Neural progenitor cell (in vitro differentiated cells): ENCODE results near the gene OPRD1. TPM values are rescaled to one million over a fixed set of nuclear protein-coding genes. Genes with fewer than 3 reads are reported as not detected.
"Not testable (repeated sequence)": the region's sequence is repeated elsewhere in the genome, so short reads cannot be mapped to it uniquely, and the experiment has no call there.

Experiments
- DNase-seq: peaks from one replicate; pipeline ENCODE4 v3.0.0-alpha.2; 2016; ENCODE audit warnings: low spot score
- H2AFZ ChIP-seq: fragments of 200-600 bp; sonication (generic); replicated peaks from 2 replicates; pipeline ENCODE4 v1.6.1; 2016; ENCODE audit warnings: antibody characterized with exemption
- H3F3A ChIP-seq: fragments of 200-600 bp; sonication (generic); 2 replicates; pipeline ENCODE4 v1.6.1; 2016; ENCODE audit warnings: antibody characterized with exemption, low read depth
- H3K27ac ChIP-seq: fragments of 200-600 bp; sonication (generic); 2 replicates; pipeline ENCODE4 v1.5.1; 2016; ENCODE audit warnings: mild to moderate bottlenecking
- H3K27me3 ChIP-seq: fragments of 200-600 bp; sonication (generic); 2 replicates; pipeline ENCODE4 v1.6.1; 2016; ENCODE audit warnings: mild to moderate bottlenecking, moderate library complexity
- H3K36me3 ChIP-seq: fragments of 200-600 bp; sonication (generic); 2 replicates; pipeline ENCODE4 v1.5.1; 2016
- H3K4me1 ChIP-seq: fragments of 200-600 bp; sonication (generic); 2 replicates; pipeline ENCODE4 v1.6.1; 2016; ENCODE audit warnings: mixed run types
- H3K4me2 ChIP-seq: fragments of 200-600 bp; sonication (generic); 2 replicates; pipeline ENCODE4 v1.6.1; 2016
- H3K4me3 ChIP-seq: fragments of 200-600 bp; sonication (generic); 2 replicates; pipeline ENCODE4 v1.5.1; 2016
- H3K79me2 ChIP-seq: fragments of 200-600 bp; sonication (generic); 2 replicates; pipeline ENCODE4 v1.6.1; 2016; ENCODE audit warnings: low read depth
- H3K9ac ChIP-seq: fragments of 200-600 bp; sonication (generic); 2 replicates; pipeline ENCODE4 v1.6.1; 2016
- H3K9me3 ChIP-seq: fragments of 200-600 bp; sonication (generic); 2 replicates; pipeline ENCODE4 v1.5.1; 2016; ENCODE audit warnings: low read depth
- H4K20me1 ChIP-seq: fragments of 200-600 bp; sonication (generic); 2 replicates; pipeline ENCODE4 v1.6.1; 2016; ENCODE audit warnings: low read depth
- H3K27ac Mint-ChIP-seq: 3 replicates; pipeline ENCODE4 v1.8.0; 2021; ENCODE audit warnings: mixed read lengths
- H3K27me3 Mint-ChIP-seq: 2 replicates; pipeline ENCODE4 v1.8.0; 2022; ENCODE audit warnings: low read depth, mild to moderate bottlenecking, inconsistent platforms, moderate library complexity, mixed read lengths; ENCODE audit not compliant: insufficient read depth
- H3K36me3 Mint-ChIP-seq: 3 replicates; pipeline ENCODE4 v1.8.0; 2021; ENCODE audit warnings: mixed read lengths
- H3K4me1 Mint-ChIP-seq: 3 replicates; pipeline ENCODE4 v1.8.0; 2021; ENCODE audit warnings: mixed read lengths
- H3K4me3 Mint-ChIP-seq: 3 replicates; pipeline ENCODE4 v1.8.0; 2021; ENCODE audit warnings: mild to moderate bottlenecking, moderate library complexity, mixed read lengths
- H3K9me3 Mint-ChIP-seq: 3 replicates; pipeline ENCODE4 v1.8.0; 2020; ENCODE audit warnings: mixed read lengths
- CTCF ChIP-seq: fragments of 200-600 bp; sonication (generic); IDR thresholded peaks from 2 replicates; pipeline ENCODE4 v1.5.1; 2017; ENCODE audit warnings: antibody characterized with exemption, mild to moderate bottlenecking
- EZH2 ChIP-seq: fragments of 200-600 bp; sonication (generic); IDR thresholded peaks from 2 replicates; pipeline ENCODE4 v1.6.1; 2017; ENCODE audit warnings: antibody characterized with exemption, mild to moderate bottlenecking, moderate library complexity
- EZH2phosphoT487 ChIP-seq: fragments of 200-600 bp; sonication (generic); IDR thresholded peaks from 2 replicates; pipeline ENCODE4 v1.6.1; 2017; ENCODE audit warnings: antibody characterized with exemption
- total RNA-seq: library from RNA; depleted of rRNA; stranded (reverse); fragments of >200 nt; gene quantifications from 2 replicates; pipeline ENCODE4 v1.2.3, GENCODE V29; 2015; ENCODE audit warnings: low replicate concordance

The OPRD1 gene
- total RNA-seq = 0.37 and 0.77 TPM in 2 replicates

- H3K36me3 ChIP-seq = no peaks in the 10 kb centered on the region
- Mint-ChIP-seq H3K9me3 (no peaks in the 10 kb centered on the region), H3K4me1 (peaks cover 34% of the 10 kb centered on the region), H3K36me3 (no peaks in the 10 kb centered on the region), H3K27ac (no peak within 1 kb of the TSS), H3K4me3 (peak within 1 kb of the TSS; percentile 81), H3K27me3 (peaks cover 48% of the 10 kb centered on the region)
- H2AFZ ChIP-seq = peak within 1 kb of the TSS; percentile 99
- TF ChIP-seq CTCF (no peak), EZH2 (peak; percentile 78), EZH2phosphoT487 (peak; percentile 77)
- no peaks in the 10 kb centered on the region for H3K9me3 ChIP-seq
- peak within 1 kb of the TSS; percentile 43 for H3K4me3 ChIP-seq
- no peaks in the 10 kb centered on the region for H3K79me2 ChIP-seq
- H3K27me3 ChIP-seq = peaks cover 55% of the 10 kb centered on the region
- H3K27ac ChIP-seq = no peak within 1 kb of the TSS
- H3K4me2 ChIP-seq = peak within 1 kb of the TSS; percentile 79
- DNase-seq = peak; percentile 75
- H3K4me1 ChIP-seq = peaks cover 17% of the 10 kb centered on the region
- peaks cover 13% of the 10 kb centered on the region for H3F3A ChIP-seq
- H4K20me1 ChIP-seq = no peaks in the 10 kb centered on the region
- H3K9ac ChIP-seq = no peak within 1 kb of the TSS
These were observed at the start of gene OPRD1 for GRCh38 chr1:28811766-28812668. OPRD1 (plus strand) TSS chr1:28812170; CDS start chr1:28812384, 214 bp downstream.

GRCh38 chr1:28766532-28767183 lies 45.3 kb upstream of the OPRD1 start:
- Histone ChIP-seq H3K4me3 (no peak overlapping the region), H3F3A (peaks cover 17% of the 10 kb centered on the region), H3K27ac (no peak overlapping the region), H3K4me1 (no peaks in the 10 kb centered on the region), H3K36me3 (peaks cover 7% of the 10 kb centered on the region), H2AFZ (no peak overlapping the region), H3K9me3 (no peaks in the 10 kb centered on the region), H3K4me2 (no peak overlapping the region), H3K9ac (no peak overlapping the region), H3K79me2 (peaks cover 92% of the 10 kb centered on the region), H4K20me1 (peaks cover 90% of the 10 kb centered on the region), H3K27me3 (no peaks in the 10 kb centered on the region)
- no peaks in the 10 kb centered on the region for H3K4me1 Mint-ChIP-seq
- H3K4me3 Mint-ChIP-seq = no peak overlapping the region
- no peaks in the 10 kb centered on the region for H3K9me3 Mint-ChIP-seq
- peaks cover 30% of the 10 kb centered on the region for H3K36me3 Mint-ChIP-seq
- no peaks in the 10 kb centered on the region for H3K27me3 Mint-ChIP-seq
- H3K27ac Mint-ChIP-seq = no peak overlapping the region
- TF ChIP-seq EZH2 = no peak
- no peak for TF ChIP-seq EZH2phosphoT487
- no peak for TF ChIP-seq CTCF
- DNase-seq = no peak

- peaks cover 86% of the 10 kb centered on the region for H4K20me1 ChIP-seq
These were observed 41.3 kb upstream of the OPRD1 start for GRCh38 chr1:28770601-28771165.

GRCh38 chr1:28771921-28772320 lies 40.0 kb upstream of the OPRD1 start:
- H3K27me3 Mint-ChIP-seq, H3K27me3 ChIP-seq, H3K36me3 ChIP-seq, H3K27ac Mint-ChIP-seq, H2AFZ ChIP-seq, DNase-seq, H3K4me3 Mint-ChIP-seq, H3K4me3 ChIP-seq, H3K27ac ChIP-seq, H3K9ac ChIP-seq, H3K9me3 ChIP-seq, H3K9me3 Mint-ChIP-seq, H3K4me1 ChIP-seq, H3K4me2 ChIP-seq, H3K4me1 Mint-ChIP-seq: not testable (repeated sequence)
- peaks cover 39% of the 10 kb centered on the region for H3K79me2 ChIP-seq
- peaks cover 22% of the 10 kb centered on the region for H3K36me3 Mint-ChIP-seq
- H3F3A ChIP-seq = peaks cover 47% of the 10 kb centered on the region
- peaks cover 74% of the 10 kb centered on the region for H4K20me1 ChIP-seq

More at GRCh38 chr1:28770601-28771165, 41.3 kb upstream of the OPRD1 start:
- no peaks in the 10 kb centered on the region for H3K9me3 Mint-ChIP-seq
- Histone ChIP-seq H3K79me2 (peaks cover 51% of the 10 kb centered on the region), H3K9ac (no peak overlapping the region), H3K9me3 (no peaks in the 10 kb centered on the region), H2AFZ (no peak overlapping the region), H3K4me3 (no peak overlapping the region), H3F3A (peaks cover 45% of the 10 kb centered on the region), H3K27ac (no peak overlapping the region), H3K36me3 (peaks cover 7% of the 10 kb centered on the region), H3K27me3 (no peaks in the 10 kb centered on the region), H3K4me2 (no peak overlapping the region), H3K4me1 (no peaks in the 10 kb centered on the region)
- no peak overlapping the region for H3K27ac Mint-ChIP-seq
- no peaks in the 10 kb centered on the region for H3K27me3 Mint-ChIP-seq
- TF ChIP-seq EZH2phosphoT487 (no peak), EZH2 (no peak), CTCF (no peak)
- H3K4me3 Mint-ChIP-seq = no peak overlapping the region
- H3K4me1 Mint-ChIP-seq = no peaks in the 10 kb centered on the region
- DNase-seq = no peak
- peaks cover 31% of the 10 kb centered on the region for H3K36me3 Mint-ChIP-seq
